Fibroblast of mammary gland (primary cell): ENCODE results near the gene CHEK2.
"Not testable (repeated sequence)": the region's sequence is repeated elsewhere in the genome, so short reads cannot be mapped to it uniquely, and the experiment has no call there.

ENCODE experiments used
- DNase-seq: peaks from one replicate; pipeline ENCODE4 v3.0.0-alpha.2; 2010; ENCODE audit warnings: low read depth
- H3K4me3 ChIP-seq: 2 replicates; pipeline ENCODE4 v1.5.1; 2011; ENCODE audit warnings: low read depth, mild to moderate bottlenecking, low read length, moderate library complexity; ENCODE audit not compliant: control insufficient read depth
- TF ChIP-seq, protein P1 (sequence below): conservative IDR thresholded peaks from 2 replicates; pipeline ENCODE4 v1.5.1; 2011; ENCODE audit warnings: low read depth, low read length, inconsistent platforms; ENCODE audit not compliant: control insufficient read depth, insufficient read depth

Gene CHEK2

DNA sequence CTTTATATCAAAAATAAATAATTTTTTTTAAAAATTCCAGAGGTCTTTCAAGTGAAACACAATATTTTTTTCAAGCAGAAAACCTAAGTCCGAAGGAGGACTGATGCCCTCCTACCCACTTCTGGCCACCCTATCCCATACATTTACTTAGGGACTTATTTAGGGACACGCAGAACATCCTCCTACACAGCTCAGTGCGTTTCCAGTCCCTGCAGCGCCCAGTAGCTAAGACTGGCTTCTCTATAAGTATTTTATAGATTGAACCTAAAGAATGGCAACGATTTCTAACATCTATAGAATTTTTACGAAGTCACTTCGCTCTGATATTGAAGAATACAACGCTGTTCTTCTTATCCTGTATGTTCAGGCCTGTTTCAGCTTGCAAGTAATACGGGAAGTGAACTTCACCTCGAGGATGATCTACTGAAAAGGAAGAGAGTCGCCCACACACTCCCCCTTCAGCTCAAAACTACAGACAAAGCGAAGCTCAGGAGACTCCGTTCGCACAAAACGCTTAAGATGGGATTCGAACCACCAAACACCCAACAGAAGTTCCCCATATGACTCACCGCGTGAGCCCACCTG is 328 bp downstream of the CHEK2 start:
- TF ChIP-seq, protein P1, sequence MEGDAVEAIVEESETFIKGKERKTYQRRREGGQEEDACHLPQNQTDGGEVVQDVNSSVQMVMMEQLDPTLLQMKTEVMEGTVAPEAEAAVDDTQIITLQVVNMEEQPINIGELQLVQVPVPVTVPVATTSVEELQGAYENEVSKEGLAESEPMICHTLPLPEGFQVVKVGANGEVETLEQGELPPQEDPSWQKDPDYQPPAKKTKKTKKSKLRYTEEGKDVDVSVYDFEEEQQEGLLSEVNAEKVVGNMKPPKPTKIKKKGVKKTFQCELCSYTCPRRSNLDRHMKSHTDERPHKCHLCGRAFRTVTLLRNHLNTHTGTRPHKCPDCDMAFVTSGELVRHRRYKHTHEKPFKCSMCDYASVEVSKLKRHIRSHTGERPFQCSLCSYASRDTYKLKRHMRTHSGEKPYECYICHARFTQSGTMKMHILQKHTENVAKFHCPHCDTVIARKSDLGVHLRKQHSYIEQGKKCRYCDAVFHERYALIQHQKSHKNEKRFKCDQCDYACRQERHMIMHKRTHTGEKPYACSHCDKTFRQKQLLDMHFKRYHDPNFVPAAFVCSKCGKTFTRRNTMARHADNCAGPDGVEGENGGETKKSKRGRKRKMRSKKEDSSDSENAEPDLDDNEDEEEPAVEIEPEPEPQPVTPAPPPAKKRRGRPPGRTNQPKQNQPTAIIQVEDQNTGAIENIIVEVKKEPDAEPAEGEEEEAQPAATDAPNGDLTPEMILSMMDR, result no peak
- H3K4me3 ChIP-seq, result peak overlapping the region; percentile 91
- no peak for DNase-seq

- peak; percentile 12 for DNase-seq
- H3K4me3 ChIP-seq, result not testable (repeated sequence)
Measured at GRCh38 chr22:28738876-28739275, 2.7 kb downstream of the CHEK2 start.

DNA sequence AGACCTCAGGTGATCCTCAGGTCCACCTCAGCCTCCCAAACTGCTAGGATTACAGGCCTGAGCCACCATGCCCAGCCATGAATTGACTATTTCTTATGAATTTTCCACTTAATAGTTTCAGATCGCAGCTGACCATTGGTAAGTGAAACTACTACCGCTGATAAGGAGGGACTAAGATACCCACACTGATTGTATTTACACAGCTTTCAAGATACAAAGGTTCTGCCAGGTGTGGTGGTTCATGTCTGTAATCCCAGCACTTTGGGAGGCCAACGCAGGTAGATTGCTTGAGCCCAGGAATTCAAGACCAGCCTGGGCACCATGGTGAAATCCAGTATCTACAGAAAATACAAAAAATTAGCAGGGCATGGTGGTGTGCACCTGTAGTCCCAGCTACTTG is 3.9 kb downstream of the CHEK2 start:
- no peak for DNase-seq
- TF ChIP-seq, protein P1, result no peak
- no peak overlapping the region for H3K4me3 ChIP-seq

- no peak overlapping the region for H3K4me3 ChIP-seq
- no peak for DNase-seq
- TF ChIP-seq, protein P1, result no peak
Measured at GRCh38 chr22:28736301-28737155, 5.1 kb downstream of the CHEK2 start.

DNA sequence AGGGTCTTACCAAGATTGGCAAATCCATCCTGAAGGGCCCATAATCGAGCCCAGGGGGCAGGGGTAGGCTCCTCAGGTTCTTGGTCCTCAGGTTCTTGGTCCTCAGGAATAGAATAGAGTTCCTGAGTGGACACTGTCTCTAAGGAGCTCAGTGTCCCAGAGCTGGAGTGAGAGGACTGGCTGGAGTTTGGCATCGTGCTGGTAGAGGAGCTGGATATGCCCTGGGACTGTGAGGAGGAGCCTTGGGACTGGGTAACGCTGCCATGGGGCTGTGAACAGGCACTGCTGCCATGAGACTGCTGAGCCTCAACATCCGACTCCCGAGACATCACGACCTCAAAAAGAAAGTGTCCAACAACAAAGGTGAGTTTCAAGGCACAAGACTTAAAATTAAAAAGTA is 7.2 kb downstream of the CHEK2 start:
- no peak overlapping the region for H3K4me3 ChIP-seq
- TF ChIP-seq, protein P1, result no peak
- no peak for DNase-seq

GRCh38 chr22:28730179-28730578 is 11.4 kb downstream of the CHEK2 start:
- H3K4me3 ChIP-seq, result no peak overlapping the region
- TF ChIP-seq, protein P1, result no peak
- no peak for DNase-seq

DNA sequence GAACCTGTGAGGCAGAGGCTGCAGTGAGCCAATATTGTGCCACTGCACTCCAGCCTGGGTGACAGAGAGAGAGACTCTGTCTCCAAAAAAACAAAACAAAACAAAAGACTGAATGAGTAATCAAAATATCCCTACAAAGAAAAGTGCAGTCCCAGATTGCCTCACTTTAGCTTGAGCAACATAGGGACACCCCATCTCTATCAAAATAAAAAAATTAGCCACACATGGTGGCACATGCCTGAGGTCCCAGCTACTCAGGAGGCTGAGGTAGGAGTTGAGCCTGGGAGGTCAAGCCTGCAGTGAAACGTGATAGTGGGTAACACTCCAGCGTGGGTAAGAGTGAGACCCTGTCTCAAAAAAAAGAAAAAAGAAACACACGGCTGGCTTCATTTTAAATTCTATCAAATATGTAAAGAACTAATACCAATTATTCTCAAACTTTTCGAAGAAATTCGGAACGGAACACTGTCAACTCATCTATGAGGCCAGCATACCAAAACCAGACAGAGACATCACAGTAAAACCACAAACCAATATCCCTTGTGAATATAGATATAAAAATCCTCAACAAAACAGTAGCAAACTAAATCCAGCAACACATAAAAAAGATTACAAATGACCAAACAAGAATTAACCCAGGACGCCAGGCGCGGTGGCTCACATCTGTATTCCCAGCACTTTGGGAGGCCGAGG is 12.9 kb downstream of the CHEK2 start:
- TF ChIP-seq, protein P1, result no peak
- H3K4me3 ChIP-seq, result no peak overlapping the region
- peak; percentile 38 for DNase-seq
